K562 (cell line): ENCODE data around the gene SBNO1. TPM values are rescaled to one million over a fixed set of nuclear protein-coding genes. Genes with fewer than 3 reads are reported as not detected.
"Not testable (repeated sequence)": the region's sequence is repeated elsewhere in the genome, so short reads cannot be mapped to it uniquely, and the experiment has no call there.

Source experiments
- ATAC-seq: fragments of 200-7000 bp; cut with Tn5 transposase; 3 replicates; pipeline ENCODE4 v1.9.1; 2020; ENCODE audit warnings: moderate library complexity
- BruUV-seq: library from RNA; stranded (reverse); fragments of 400-500 nt; replicated peaks from 2 replicates; lab custom pipeline; 2021; lab: Mats Ljungman, UMichigan
- CTCF ChIA-PET: fragments of 300-600 bp; formaldehyde crosslinking; extraction: SDS; loops from one replicate; lab custom pipeline; 2021; ENCODE audit warnings: low intra/inter-chr PET ratio; lab: Yijun Ruan, JAX
- POLR2A ChIA-PET: fragments of 300-600, 350-650 bp; sonication (Branson Sonifier 250); formaldehyde crosslinking; extraction: SDS; loops from one replicate; lab custom pipeline; 2021; ENCODE audit warnings: antibody characterized with exemption, inconsistent platforms; lab: Yijun Ruan, JAX
- DNase-seq, 4 experiments: peaks; one replicate each; pipeline versions ENCODE4 v3.0.0 to v3.0.0-alpha.2; 2011 to 2018; ENCODE audit warnings: low spot score in 3 of 4, mixed read lengths in 3 of 4; ENCODE audit errors: extremely low read depth in 1 of 4
- FAIRE-seq: peaks from 2 replicates; lab custom pipeline; 2011; peaks lifted over from hg19 to GRCh38; lab: Jason Lieb, UNC
- H2AFZ ChIP-seq: 2 replicates; pipeline ENCODE4 v1.6.0; 2011; ENCODE audit warnings: low read depth, low read length, control low read depth, inconsistent platforms
- H3K27ac ChIP-seq: fragments of 200-600 bp; 3 replicates; pipeline ENCODE4 v1.8.0; 2011; ENCODE audit warnings: low read depth, mild to moderate bottlenecking, control low read depth, inconsistent platforms, low read length, moderate library complexity, mixed read lengths; ENCODE audit errors: extremely low read depth
- H3K27me3 ChIP-seq, 2 experiments: fragments of 300-600 bp in 1 of 2; 2 replicates in 1 of 2; 3 replicates in 1 of 2; pipeline versions ENCODE4 v1.6.0 to v1.8.0; 2011; ENCODE audit warnings: inconsistent platforms in 2 of 2, low read length in 2 of 2, mild to moderate bottlenecking in 1 of 2, mixed read lengths in 1 of 2, moderate library complexity in 1 of 2; ENCODE audit not compliant: control insufficient read depth in 2 of 2, insufficient read depth in 2 of 2
- H3K36me3 ChIP-seq: fragments of 300-600 bp; 3 replicates; pipeline ENCODE4 v1.8.0; 2011; ENCODE audit warnings: mild to moderate bottlenecking, low read length, inconsistent platforms; ENCODE audit not compliant: control insufficient read depth, insufficient read depth
- H3K4me1 ChIP-seq, 2 experiments: fragments of 200-600 bp in 1 of 2; replicated peaks in 1 of 2; 2 replicates in 1 of 2; 3 replicates in 1 of 2; pipeline versions ENCODE4 v1.5.1 to v1.8.0; 2011; ENCODE audit warnings: inconsistent platforms in 2 of 2, low read length in 2 of 2, mild to moderate bottlenecking in 1 of 2, mixed read lengths in 1 of 2, moderate library complexity in 1 of 2; ENCODE audit not compliant: control insufficient read depth in 2 of 2, insufficient read depth in 2 of 2
- H3K4me2 ChIP-seq: 2 replicates; pipeline ENCODE4 v1.6.1; 2011; ENCODE audit warnings: low read length, control low read depth, inconsistent platforms, mixed read lengths; ENCODE audit not compliant: insufficient read depth
- H3K4me3 ChIP-seq: fragments of 200-600 bp; sonication (generic), shearing (Covaris generic); 2 replicates; pipeline ENCODE4 v1.5.1; 2016; ENCODE audit warnings: control low read depth, inconsistent platforms
- H3K79me2 ChIP-seq: fragments of 200-600 bp; 3 replicates; pipeline ENCODE4 v1.8.0; 2011; ENCODE audit warnings: low read length, inconsistent platforms; ENCODE audit not compliant: control insufficient read depth, insufficient read depth
- H3K9ac ChIP-seq, 2 experiments: 2 replicates each; pipeline versions ENCODE4 v1.6.0 to v1.6.1; 2011; ENCODE audit warnings: low read depth in 2 of 2, low read length in 2 of 2, control low read depth in 1 of 2, inconsistent platforms in 1 of 2, mild to moderate bottlenecking in 1 of 2, mixed read lengths in 1 of 2; ENCODE audit not compliant: insufficient read depth in 1 of 2
- H3K9me1 ChIP-seq: one replicate; pipeline ENCODE4 v1.6.0; 2011; ENCODE audit warnings: inconsistent platforms, mild to moderate bottlenecking, low read length, moderate library complexity; ENCODE audit not compliant: control insufficient read depth, insufficient read depth
- H3K9me3 ChIP-seq: replicated peaks from 2 replicates; pipeline ENCODE4 v1.5.1; 2011; ENCODE audit warnings: low read depth, low read length, inconsistent platforms; ENCODE audit not compliant: control insufficient read depth, insufficient read depth
- H4K20me1 ChIP-seq: replicated peaks from 2 replicates; pipeline ENCODE4 v1.6.1; 2011; ENCODE audit warnings: low read length, inconsistent platforms, mixed read lengths; ENCODE audit not compliant: control insufficient read depth, insufficient read depth
- COPS2 ChIP-seq: fragments of 450-650 bp; conservative IDR thresholded peaks from 2 replicates; pipeline ENCODE4 v1.6.1; 2016; ENCODE audit warnings: mild to moderate bottlenecking, moderate library complexity
- HDAC6 ChIP-seq: IDR thresholded peaks from 2 replicates; pipeline ENCODE4 v1.6.1; 2012; ENCODE audit warnings: low read depth, mild to moderate bottlenecking, control low read depth, inconsistent platforms, low read length, moderate library complexity
- HLTF ChIP-seq: fragments of 450-650 bp; IDR thresholded peaks from 2 replicates; pipeline ENCODE4 v1.6.1; 2016
- KDM2B ChIP-seq: fragments of 250-450 bp; sonication (Bioruptor Pico); IDR thresholded peaks from 2 replicates; pipeline ENCODE4 v1.8.0; 2021; ENCODE audit warnings: mild to moderate bottlenecking, moderate library complexity
- KLF13 ChIP-seq: fragments of 450-650 bp; IDR thresholded peaks from 2 replicates; pipeline ENCODE4 v1.6.1; 2016; ENCODE audit warnings: missing genetic modification characterization, low read depth, mild to moderate bottlenecking, missing compliant biosample characterization, moderate library complexity, borderline replicate concordance
- MAZ ChIP-seq, 2 experiments: fragments of 450-650 bp in 1 of 2; sonication (generic) in 1 of 2; formaldehyde crosslinking; IDR thresholded peaks in 1 of 2; conservative IDR thresholded peaks in 1 of 2; 2 replicates each; pipeline versions ENCODE4 v1.4.0 to v1.5.0; 2020; ENCODE audit warnings: mild to moderate bottlenecking in 1 of 2, missing genetic modification reagents in 1 of 2
- POLR3A ChIP-seq: IDR thresholded peaks from 2 replicates; pipeline ENCODE4 v1.6.1; 2011; ENCODE audit warnings: borderline replicate concordance, mild to moderate bottlenecking, moderate library complexity; ENCODE audit not compliant: insufficient read length, insufficient read depth; ENCODE audit errors: extremely low read depth
- SIRT6 ChIP-seq: IDR thresholded peaks from one replicate; pipeline ENCODE4 v1.6.1; 2012; ENCODE audit warnings: low read depth, mild to moderate bottlenecking, control low read depth, inconsistent platforms, low read length, moderate library complexity
- SLC30A9 ChIP-seq: fragments of 250-450 bp; sonication (Bioruptor Pico); IDR thresholded peaks from 2 replicates; pipeline ENCODE4 v1.8.0; 2022; ENCODE audit warnings: mild to moderate bottlenecking, moderate library complexity
- TAL1 ChIP-seq: fragments of 450-650 bp; IDR thresholded peaks from 2 replicates; pipeline ENCODE4 v1.6.1; 2016; ENCODE audit warnings: mild to moderate bottlenecking
- TEAD4 ChIP-seq, 2 experiments: sonication (generic) in 1 of 2; formaldehyde crosslinking in 1 of 2; IDR thresholded peaks; 2 replicates each; pipeline versions ENCODE4 v1.6.1 to v1.8.0; 2012 to 2022; ENCODE audit warnings: borderline replicate concordance in 1 of 2, inconsistent platforms in 1 of 2, low read length in 1 of 2, mild to moderate bottlenecking in 1 of 2, missing genetic modification reagents in 1 of 2
- YBX1 ChIP-seq: fragments of 450-650 bp; IDR thresholded peaks from 2 replicates; pipeline ENCODE4 v1.7.1; 2016; ENCODE audit warnings: mild to moderate bottlenecking
- ZBED1 ChIP-seq: IDR thresholded peaks from 2 replicates; pipeline ENCODE4 v1.6.1; 2014
- WGBS: fragments of 100-300 bp; shearing (Covaris generic); methylation state at CpG from one replicate; pipeline ENCODE4 v1.1.6; 2016; ENCODE audit warnings: low coverage, mixed read lengths; ENCODE audit not compliant: insufficient coverage; ENCODE audit errors: missing lambda C conversion rate; 5-methylcytosine and 5-hydroxymethylcytosine counted together
- in situ Hi-C: fragments of 300-500 bp; cut with MboI; formaldehyde crosslinking; loops from 4 replicates; pipeline ENCODE4 v1.15.0; 2018; ENCODE audit warnings: inconsistent platforms, mixed read lengths
- intact Hi-C: fragments of 100-400 bp; cut with micrococcal nuclease; formaldehyde crosslinking; loops from 2 replicates; pipeline ENCODE4 v1.14.2; 2022
- polyA plus RNA-seq, 8 experiments: library from polyadenylated mRNA; depleted of rRNA in 4 of 8; stranded (reverse) in 5 of 8; unstranded in 3 of 8; fragments of >200 nt; fragmentation: Nextera tagmentation in 2 of 8; fragmentation: Illumina TruSeq in 1 of 8; extraction: Ambion mirVana in 2 of 8; extraction: Trizol in 1 of 8; gene quantifications; 2 replicates each; pipeline versions ENCODE4 v1.2.1 to v1.2.3, GENCODE V29; 2011 to 2014; ENCODE audit warnings: inconsistent platforms in 1 of 8, missing spikeins in 1 of 8
- total RNA-seq, 7 experiments: library from RNA; depleted of rRNA in 6 of 7; stranded (reverse); fragments of >200 nt in 6 of 7; fragmentation: Illumina TruSeq in 2 of 7; extraction: Trizol in 2 of 7; gene quantifications; 2 replicates each; pipeline versions ENCODE4 v1.2.1 to v1.2.3, GENCODE V29; 2011 to 2021; ENCODE audit warnings: low replicate concordance in 1 of 7
- TF ChIP-seq, protein P1 (sequence below): sonication (generic); formaldehyde crosslinking; IDR thresholded peaks from 2 replicates; pipeline ENCODE4 v1.8.0; 2022; ENCODE audit warnings: mild to moderate bottlenecking, missing genetic modification reagents

SBNO1 gene
- total and polyA plus RNA-seq, 9 of the 15 experiments (the other 6 are each of a cell fraction or from before 2014, with no cell fraction given): 14.9 to 77.1 (median 35.9) TPM

DNA sequence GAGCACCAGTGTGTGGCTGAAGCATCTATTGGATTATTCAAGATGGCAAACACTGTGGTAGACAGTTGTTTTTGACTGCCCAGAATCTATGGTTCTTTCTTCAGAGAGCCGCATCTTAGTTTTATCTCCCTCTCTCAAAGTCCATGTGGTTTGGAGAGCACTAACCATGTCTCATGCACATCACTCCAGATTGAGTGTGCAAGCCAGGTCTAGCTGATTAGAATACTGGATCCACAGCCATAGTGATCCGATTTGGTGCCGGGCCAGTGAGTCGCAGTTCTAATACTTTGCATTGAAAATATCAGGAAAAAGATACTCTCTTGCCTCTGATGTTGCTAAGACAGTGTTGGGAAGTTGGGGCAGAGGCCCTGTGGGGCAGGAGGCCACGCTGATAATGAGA, 4.6 kb upstream of the SBNO1 start (continued):
- peak; percentile 33; the same call in 1 of the 2 replicates for TF ChIP-seq TAL1
- no peak for TF ChIP-seq SLC30A9 (CRISPR knock-in tag)
- TF ChIP-seq POLR3A: no peak
- TF ChIP-seq ZBED1: no peak
- TF ChIP-seq KLF13 (tag): no peak
- TF ChIP-seq COPS2: no peak
- TF ChIP-seq SIRT6: no peak
- no peak for TF ChIP-seq HDAC6
- TF ChIP-seq, protein P1, sequence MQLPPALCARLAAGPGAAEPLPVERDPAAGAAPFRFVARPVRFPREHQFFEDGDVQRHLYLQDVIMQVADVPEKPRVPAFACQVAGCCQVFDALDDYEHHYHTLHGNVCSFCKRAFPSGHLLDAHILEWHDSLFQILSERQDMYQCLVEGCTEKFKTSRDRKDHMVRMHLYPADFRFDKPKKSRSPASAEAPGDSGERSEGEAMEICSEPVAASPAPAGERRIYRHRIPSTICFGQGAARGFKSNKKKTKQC: no peak
- TF ChIP-seq KDM2B (CRISPR knock-in tag): no peak
- 0 out of 4 replicates have a peak, but pooled peaks of 1 of the 2 experiments have one; percentile 21 for TF ChIP-seq MAZ (CRISPR knock-in tag; conservative IDR thresholded peaks at IDR 0.05 in 1 of 2, IDR thresholded peaks at IDR 0.05 in 1 of 2)
- 0 out of 2 replicates have a peak, but pooled peaks have one; percentile 39 for TF ChIP-seq TEAD4 (IDR thresholded peaks at IDR 0.05; ENCODE audit: low read length)
- no peak for TF ChIP-seq TEAD4 (CRISPR knock-in tag; IDR thresholded peaks at IDR 0.05; ENCODE audit: borderline replicate concordance)
- TF ChIP-seq YBX1: no peak
- no peak for TF ChIP-seq HLTF

DNA sequence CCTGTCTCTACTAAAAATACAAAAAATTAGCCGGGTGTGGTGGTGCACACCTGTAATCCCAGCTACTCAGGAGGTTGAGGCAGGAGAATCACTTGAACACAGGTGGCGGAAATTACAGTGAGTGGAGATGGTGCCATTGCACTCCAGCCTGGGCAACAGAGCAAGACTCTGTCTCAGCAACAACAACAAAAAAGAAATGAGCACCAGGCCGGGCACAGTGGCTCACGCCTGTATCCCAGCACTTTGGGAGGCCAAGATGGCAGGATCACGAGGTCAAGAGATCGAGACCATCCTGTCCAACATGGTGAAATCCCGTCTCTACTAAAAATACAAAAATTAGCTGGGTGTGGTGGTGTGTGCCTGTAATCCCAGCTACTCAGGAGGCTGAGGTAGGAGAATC, 3.8 kb upstream of the SBNO1 start:
- H3K27ac ChIP-seq, CTCF ChIA-PET, H3K4me3 ChIP-seq, H3K9me1 ChIP-seq, H2AFZ ChIP-seq, FAIRE-seq, H3K9ac ChIP-seq, intact Hi-C loops, DNase-seq, BruUV-seq, in situ Hi-C loops, H3K4me2 ChIP-seq, H3K9me3 ChIP-seq, POLR2A ChIA-PET, H4K20me1 ChIP-seq, ATAC-seq, H3K36me3 ChIP-seq, H3K27me3 ChIP-seq: not testable (repeated sequence)
- WGBS: 85% methylated on average over 7 of the region's 7 CpGs
- Histone ChIP-seq H3K4me1 (peaks cover 20 to 40% of the 10 kb centered on the region in 2 experiments), H3K79me2 (peaks cover 12% of the 10 kb centered on the region)
